ENCODE results near the gene SAP130. TPM values are rescaled to one million over a fixed set of nuclear protein-coding genes. Genes with fewer than 3 reads are reported as not detected.
A peak's percentile ranks its signal among the peaks of the same experiment; 100 is the strongest.

The SAP130 gene
- total and polyA plus RNA-seq, 5 donors from 2014 or later: 4.8 to 38.0 (median 7.3) TPM

DNA sequence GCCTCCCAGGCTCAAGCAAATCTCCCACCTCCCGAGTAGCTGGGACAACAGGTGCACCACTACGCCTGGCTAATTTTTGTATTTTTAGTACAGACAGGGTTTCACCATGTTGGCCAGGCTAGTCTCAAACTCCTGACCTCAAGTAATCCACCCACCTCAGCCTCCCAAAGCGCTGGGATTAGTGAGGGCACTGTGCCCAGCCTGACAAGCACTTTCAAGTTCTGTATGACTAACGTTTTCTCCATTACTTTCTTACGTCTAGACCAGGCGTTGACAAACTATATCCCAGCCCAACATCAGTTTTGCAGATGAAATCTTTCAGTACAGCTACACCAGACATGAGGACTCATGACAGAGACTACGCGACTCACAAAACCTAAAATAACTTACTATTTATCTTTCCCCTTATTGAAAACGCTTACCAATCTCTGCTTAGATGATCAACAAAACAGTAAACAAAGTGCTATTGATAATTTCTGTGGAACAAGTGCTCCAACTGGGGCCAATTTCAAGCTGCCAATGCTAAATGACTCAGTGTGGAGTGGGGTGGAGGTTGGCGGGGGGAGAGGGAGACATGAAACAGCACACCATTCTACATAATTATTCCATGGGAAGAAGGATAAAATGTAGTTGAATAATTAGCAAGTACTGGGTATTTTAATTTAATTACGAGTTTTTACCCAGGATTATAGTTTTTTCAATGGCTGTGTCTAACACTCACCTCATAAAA lies 59.1 kb downstream of the SAP130 start:
- peaks cover 53% of the 10 kb centered on the region for H3K36me3 Mint-ChIP-seq
- H3K4me3 ChIP-seq (ENCODE audit: low read depth, low read length): no peak overlapping the region
- H3K4me3 Mint-ChIP-seq: no peak overlapping the region
- no peaks in the 10 kb centered on the region for H3K4me1 ChIP-seq (ENCODE audit: control insufficient read depth, insufficient read depth, low read length, poor library complexity, severe bottlenecking)
- no peaks in the 10 kb centered on the region for H3K27me3 Mint-ChIP-seq
- H3K9me3 Mint-ChIP-seq: no peaks in the 10 kb centered on the region
- H3K36me3 ChIP-seq (ENCODE audit: control insufficient read depth, insufficient read depth, low read length): peaks cover 36% of the 10 kb centered on the region
- no peak overlapping the region for H3K27ac ChIP-seq (ENCODE audit: insufficient read depth, low read length, poor library complexity, severe bottlenecking)
- no peak for ATAC-seq (ENCODE audit: low read depth in 2 of 2)
- no peaks in the 10 kb centered on the region for H3K9me3 ChIP-seq (ENCODE audit: control insufficient read depth in 2 of 2, low read length in 2 of 2)
- peaks cover 0 to 8% (median 5%) of the 10 kb centered on the region in 4 donors for H3K4me1 Mint-ChIP-seq
- H3K27me3 ChIP-seq (ENCODE audit: control insufficient read depth, insufficient read depth, low read length): no peaks in the 10 kb centered on the region
- H3K27ac Mint-ChIP-seq: no peak overlapping the region
- DNase-seq: no peak

DNA sequence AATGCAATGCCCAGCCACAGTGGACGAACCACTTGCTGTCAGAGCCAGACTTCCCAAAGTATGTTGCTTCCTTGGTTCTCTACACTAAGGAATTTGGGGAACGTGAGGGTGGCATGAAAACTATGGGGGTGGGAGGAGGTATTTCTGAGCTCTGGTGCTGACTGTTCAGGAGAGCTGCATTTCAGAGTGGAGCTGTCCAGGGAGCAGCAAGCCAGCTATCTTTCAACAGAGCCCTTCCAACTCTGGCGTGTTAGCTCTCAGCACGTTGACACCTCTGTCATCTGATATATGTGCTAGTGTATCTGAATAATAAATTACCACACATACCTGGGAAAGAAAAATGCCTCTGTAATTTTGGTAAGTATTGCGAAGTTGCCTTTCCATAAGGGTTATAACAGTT lies 66.1 kb downstream of the SAP130 start:
- H3K27ac ChIP-seq (ENCODE audit: insufficient read depth, low read length, poor library complexity, severe bottlenecking): no peak overlapping the region
- H3K36me3 ChIP-seq (ENCODE audit: control insufficient read depth, insufficient read depth, low read length): peaks cover 42% of the 10 kb centered on the region
- H3K9me3 Mint-ChIP-seq: peaks cover 0 to 3% (median 0%) of the 10 kb centered on the region in 7 donors
- H3K27ac Mint-ChIP-seq: no peak overlapping the region
- peaks cover 0 to 4% (median under 1%) of the 10 kb centered on the region in 4 donors for H3K4me1 Mint-ChIP-seq
- H3K27me3 Mint-ChIP-seq: no peaks in the 10 kb centered on the region
- H3K9me3 ChIP-seq (ENCODE audit: control insufficient read depth in 2 of 2, low read length in 2 of 2): no peaks in the 10 kb centered on the region
- H3K27me3 ChIP-seq (ENCODE audit: control insufficient read depth, insufficient read depth, low read length): no peaks in the 10 kb centered on the region
- no peaks in the 10 kb centered on the region for H3K4me1 ChIP-seq (ENCODE audit: control insufficient read depth, insufficient read depth, low read length, poor library complexity, severe bottlenecking)
- ATAC-seq (ENCODE audit: low read depth in 2 of 2) (no peak), DNase-seq (no peak)
- no peak overlapping the region for H3K4me3 Mint-ChIP-seq
- H3K36me3 Mint-ChIP-seq: peaks cover 40% of the 10 kb centered on the region
- H3K4me3 ChIP-seq (ENCODE audit: low read depth, low read length): no peak overlapping the region

DNA sequence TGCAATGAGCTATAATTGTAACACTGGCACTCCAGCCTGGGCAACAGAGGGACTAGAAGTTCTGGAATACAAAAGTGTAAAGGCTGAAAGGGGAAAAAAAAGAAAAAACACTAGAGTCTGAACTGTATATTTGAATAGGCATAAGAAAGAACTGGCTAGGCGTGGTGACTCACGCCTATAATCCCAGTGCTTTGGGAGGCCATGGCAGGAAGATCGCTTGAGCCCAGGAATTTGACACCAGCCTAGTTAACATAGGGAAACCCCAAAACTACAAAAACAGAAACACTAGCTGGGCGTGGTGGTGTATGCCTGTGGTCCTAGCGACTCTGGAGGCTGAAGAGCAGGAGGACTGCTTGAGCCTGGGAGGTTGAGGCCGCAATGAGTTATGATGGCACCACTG lies 70.6 kb downstream of the SAP130 start:
- H3K4me3 Mint-ChIP-seq: no peak overlapping the region
- peaks cover 63% of the 10 kb centered on the region for H3K36me3 ChIP-seq (ENCODE audit: control insufficient read depth, insufficient read depth, low read length)
- H3K27me3 ChIP-seq (ENCODE audit: control insufficient read depth, insufficient read depth, low read length): no peaks in the 10 kb centered on the region
- no peak overlapping the region for H3K27ac Mint-ChIP-seq
- peaks cover 0 to 6% (median 0%) of the 10 kb centered on the region in 4 donors for H3K4me1 Mint-ChIP-seq
- H3K9me3 Mint-ChIP-seq: peaks cover 0 to 3% (median 0%) of the 10 kb centered on the region in 7 donors
- no peaks in the 10 kb centered on the region for H3K4me1 ChIP-seq (ENCODE audit: control insufficient read depth, insufficient read depth, low read length, poor library complexity, severe bottlenecking)
- peaks cover 28% of the 10 kb centered on the region for H3K36me3 Mint-ChIP-seq
- ATAC-seq (ENCODE audit: low read depth in 2 of 2): no peak
- H3K9me3 ChIP-seq (ENCODE audit: control insufficient read depth in 2 of 2, low read length in 2 of 2): no peaks in the 10 kb centered on the region
- H3K4me3 ChIP-seq (ENCODE audit: low read depth, low read length): no peak overlapping the region
- no peaks in the 10 kb centered on the region for H3K27me3 Mint-ChIP-seq
- no peak for DNase-seq
- H3K27ac ChIP-seq (ENCODE audit: insufficient read depth, low read length, poor library complexity, severe bottlenecking): no peak overlapping the region

DNA sequence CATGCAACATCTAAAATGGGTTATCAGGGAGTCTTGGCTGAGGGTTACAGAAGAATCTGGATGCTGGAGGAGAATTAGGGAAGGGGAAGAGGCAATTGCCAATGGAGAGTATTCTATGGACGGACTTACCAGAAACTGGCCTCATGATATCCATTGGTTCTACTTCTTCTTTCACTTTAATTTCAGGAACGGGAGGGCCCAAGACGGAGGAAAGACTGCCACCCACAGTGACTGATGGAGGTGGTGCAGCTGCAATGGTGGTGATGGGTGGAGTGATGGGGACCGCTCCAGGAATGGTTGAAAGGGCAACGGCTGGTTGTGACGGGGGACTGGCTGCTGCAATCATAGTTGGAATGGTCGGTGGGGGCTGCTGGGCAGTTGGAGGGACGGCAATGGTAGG lies 73.0 kb downstream of the SAP130 start:
- peaks cover 25% of the 10 kb centered on the region for H3K36me3 Mint-ChIP-seq
- H3K9me3 Mint-ChIP-seq: no peaks in the 10 kb centered on the region
- ATAC-seq (ENCODE audit: low read depth in 2 of 2) (no peak), DNase-seq (no peak)
- no peak overlapping the region for H3K27ac ChIP-seq (ENCODE audit: insufficient read depth, low read length, poor library complexity, severe bottlenecking)
- no peaks in the 10 kb centered on the region for H3K27me3 Mint-ChIP-seq
- H3K36me3 ChIP-seq (ENCODE audit: control insufficient read depth, insufficient read depth, low read length): peaks cover 68% of the 10 kb centered on the region
- H3K4me3 Mint-ChIP-seq: no peak overlapping the region
- H3K9me3 ChIP-seq (ENCODE audit: control insufficient read depth in 2 of 2, low read length in 2 of 2): no peaks in the 10 kb centered on the region
- peak overlapping the region in 1 of 3 donors; percentile 8 for H3K27ac Mint-ChIP-seq
- H3K4me1 ChIP-seq (ENCODE audit: control insufficient read depth, insufficient read depth, low read length, poor library complexity, severe bottlenecking): no peaks in the 10 kb centered on the region
- H3K4me3 ChIP-seq (ENCODE audit: low read depth, low read length): no peak overlapping the region
- no peaks in the 10 kb centered on the region for H3K27me3 ChIP-seq (ENCODE audit: control insufficient read depth, insufficient read depth, low read length)
- peaks cover 0 to 6% (median 0%) of the 10 kb centered on the region in 4 donors for H3K4me1 Mint-ChIP-seq

DNA sequence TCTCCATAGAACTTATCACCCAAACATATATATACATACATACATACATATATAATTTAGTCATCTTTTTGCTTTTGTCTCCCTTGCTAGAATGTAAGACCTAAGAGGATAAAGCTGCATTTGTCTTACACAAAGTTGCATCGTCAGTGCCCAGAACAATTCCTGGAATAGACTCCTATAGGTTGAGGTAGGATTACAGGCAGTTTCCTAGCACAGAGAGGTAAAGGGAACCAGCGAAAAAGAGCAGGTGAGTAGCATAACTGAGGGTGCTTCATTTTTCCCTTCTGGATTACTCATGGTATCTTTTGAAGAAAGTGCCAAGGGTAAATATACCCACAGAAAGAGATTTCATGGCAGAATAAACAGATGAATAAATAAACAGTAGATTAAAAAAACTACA lies 74.0 kb downstream of the SAP130 start:
- H3K36me3 ChIP-seq (ENCODE audit: control insufficient read depth, insufficient read depth, low read length): peaks cover 72% of the 10 kb centered on the region
- H3K27me3 ChIP-seq (ENCODE audit: control insufficient read depth, insufficient read depth, low read length): no peaks in the 10 kb centered on the region
- DNase-seq: no peak
- no peaks in the 10 kb centered on the region for H3K4me1 ChIP-seq (ENCODE audit: control insufficient read depth, insufficient read depth, low read length, poor library complexity, severe bottlenecking)
- Mint-ChIP-seq H3K4me3 (no peak overlapping the region), H3K36me3 (peaks cover 31% of the 10 kb centered on the region), H3K27ac (peak overlapping the region in 1 of 3 donors; percentile 41), H3K27me3 (no peaks in the 10 kb centered on the region), H3K4me1 (peaks cover 0 to 3% (median 0%) of the 10 kb centered on the region in 4 donors), H3K9me3 (no peaks in the 10 kb centered on the region)
- ATAC-seq (ENCODE audit: low read depth in 2 of 2): no peak
- no peaks in the 10 kb centered on the region for H3K9me3 ChIP-seq (ENCODE audit: control insufficient read depth in 2 of 2, low read length in 2 of 2)
- H3K27ac ChIP-seq (ENCODE audit: insufficient read depth, low read length, poor library complexity, severe bottlenecking): no peak overlapping the region
- no peak overlapping the region for H3K4me3 ChIP-seq (ENCODE audit: low read depth, low read length)

DNA sequence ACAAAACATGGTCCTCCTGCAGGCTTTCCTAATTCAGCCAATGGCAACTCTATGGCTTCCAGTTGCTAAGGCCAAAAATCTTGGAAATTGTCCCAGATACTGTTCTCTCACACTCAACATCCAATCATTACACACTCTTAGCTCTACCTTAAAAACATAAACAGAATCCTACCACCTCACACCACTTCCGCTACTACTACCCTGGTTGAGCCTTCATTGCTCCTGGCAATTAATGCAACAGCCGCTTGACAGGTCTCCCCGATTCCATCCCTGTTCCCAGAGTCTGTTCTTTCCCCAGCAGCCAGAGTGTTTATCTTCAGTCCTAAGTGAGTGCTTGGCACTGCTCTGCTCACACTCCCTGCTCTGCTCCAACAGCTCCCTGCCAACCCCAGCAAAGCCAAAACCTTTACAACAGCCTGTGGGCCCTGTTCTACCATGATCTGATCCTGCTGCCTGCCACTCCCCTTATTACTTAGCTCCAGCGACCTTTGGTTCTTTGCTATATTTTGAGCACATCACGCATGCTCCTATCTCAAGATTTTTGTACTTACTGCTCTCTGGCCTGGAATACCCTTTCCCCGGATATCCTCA lies 74.6 kb downstream of the SAP130 start:
- Mint-ChIP-seq H3K27ac (no peak overlapping the region), H3K9me3 (no peaks in the 10 kb centered on the region), H3K27me3 (no peaks in the 10 kb centered on the region), H3K4me3 (no peak overlapping the region), H3K36me3 (peaks cover 32% of the 10 kb centered on the region), H3K4me1 (peaks cover 0 to 3% (median 0%) of the 10 kb centered on the region in 4 donors)
- no peak for ATAC-seq (ENCODE audit: low read depth in 2 of 2)
- Histone ChIP-seq H3K4me1 (ENCODE audit: control insufficient read depth, insufficient read depth, low read length, poor library complexity, severe bottlenecking) (no peaks in the 10 kb centered on the region), H3K4me3 (ENCODE audit: low read depth, low read length) (no peak overlapping the region), H3K36me3 (ENCODE audit: control insufficient read depth, insufficient read depth, low read length) (peaks cover 77% of the 10 kb centered on the region), H3K27me3 (ENCODE audit: control insufficient read depth, insufficient read depth, low read length) (no peaks in the 10 kb centered on the region), H3K9me3 (ENCODE audit: control insufficient read depth in 2 of 2, low read length in 2 of 2) (no peaks in the 10 kb centered on the region), H3K27ac (ENCODE audit: insufficient read depth, low read length, poor library complexity, severe bottlenecking) (no peak overlapping the region)
- DNase-seq: no peak

DNA sequence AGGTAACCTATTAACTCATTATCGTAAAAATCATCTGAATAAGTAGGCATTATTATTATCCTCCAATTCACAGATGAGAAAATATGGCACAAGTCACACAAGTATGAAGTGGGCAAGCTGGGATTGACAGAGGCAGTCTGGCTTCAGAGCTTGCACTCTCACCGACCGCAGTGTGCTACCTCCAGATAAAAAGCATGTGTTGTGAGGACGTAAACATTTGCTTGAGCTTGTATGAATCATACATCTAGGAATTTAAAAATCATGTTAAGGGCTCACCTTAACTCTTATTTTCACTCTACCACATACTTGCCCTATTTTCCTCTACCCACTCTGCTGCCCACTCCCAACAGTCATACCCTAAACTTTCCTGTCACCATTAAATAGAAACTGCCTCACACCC lies 76.8 kb downstream of the SAP130 start:
- no peaks in the 10 kb centered on the region for H3K27me3 ChIP-seq (ENCODE audit: control insufficient read depth, insufficient read depth, low read length)
- H3K4me3 ChIP-seq (ENCODE audit: low read depth, low read length): no peak overlapping the region
- no peak overlapping the region for H3K27ac ChIP-seq (ENCODE audit: insufficient read depth, low read length, poor library complexity, severe bottlenecking)
- no peaks in the 10 kb centered on the region for H3K9me3 ChIP-seq (ENCODE audit: control insufficient read depth in 2 of 2, low read length in 2 of 2)
- DNase-seq: no peak
- Mint-ChIP-seq H3K27ac (no peak overlapping the region), H3K36me3 (peaks cover 46% of the 10 kb centered on the region), H3K4me3 (no peak overlapping the region), H3K27me3 (no peaks in the 10 kb centered on the region), H3K4me1 (peaks cover 0 to 3% (median 0%) of the 10 kb centered on the region in 4 donors), H3K9me3 (no peaks in the 10 kb centered on the region)
- H3K4me1 ChIP-seq (ENCODE audit: control insufficient read depth, insufficient read depth, low read length, poor library complexity, severe bottlenecking): no peaks in the 10 kb centered on the region
- H3K36me3 ChIP-seq (ENCODE audit: control insufficient read depth, insufficient read depth, low read length): peaks cover 81% of the 10 kb centered on the region
- ATAC-seq (ENCODE audit: low read depth in 2 of 2): no peak

DNA sequence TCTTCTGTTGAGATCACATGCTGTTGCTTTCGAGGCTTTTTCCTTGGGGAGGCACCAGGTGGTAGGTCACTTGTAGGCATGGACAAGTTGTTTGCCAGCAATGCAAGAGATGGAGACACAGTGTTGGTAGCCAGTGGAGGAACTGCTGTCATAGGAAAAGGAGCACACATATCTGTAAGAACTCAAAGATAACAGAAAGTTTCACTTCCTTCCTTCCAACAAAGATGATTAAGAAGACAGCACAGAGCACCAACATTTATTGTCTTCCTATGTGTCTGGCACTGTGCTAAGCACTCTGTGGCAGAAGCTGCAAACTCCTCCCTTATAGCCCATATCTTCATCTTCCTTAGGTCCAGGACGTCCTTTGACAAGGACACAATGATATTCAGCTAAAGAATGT lies 77.6 kb downstream of the SAP130 start:
- H3K27ac ChIP-seq (ENCODE audit: insufficient read depth, low read length, poor library complexity, severe bottlenecking): no peak overlapping the region
- no peaks in the 10 kb centered on the region for H3K4me1 ChIP-seq (ENCODE audit: control insufficient read depth, insufficient read depth, low read length, poor library complexity, severe bottlenecking)
- DNase-seq (peak in 1 of 3 donors; percentile 13), ATAC-seq (ENCODE audit: low read depth in 2 of 2) (no peak)
- Mint-ChIP-seq H3K4me3 (no peak overlapping the region), H3K36me3 (peaks cover 54% of the 10 kb centered on the region), H3K9me3 (no peaks in the 10 kb centered on the region), H3K27ac (no peak overlapping the region), H3K27me3 (no peaks in the 10 kb centered on the region), H3K4me1 (peaks cover 0 to 3% (median 0%) of the 10 kb centered on the region in 4 donors)
- no peak overlapping the region for H3K4me3 ChIP-seq (ENCODE audit: low read depth, low read length)
- H3K9me3 ChIP-seq (ENCODE audit: control insufficient read depth in 2 of 2, low read length in 2 of 2): no peaks in the 10 kb centered on the region
- H3K36me3 ChIP-seq (ENCODE audit: control insufficient read depth, insufficient read depth, low read length): peaks cover 85% of the 10 kb centered on the region
- H3K27me3 ChIP-seq (ENCODE audit: control insufficient read depth, insufficient read depth, low read length): no peaks in the 10 kb centered on the region
